ENCODE results near the gene TSHZ2. TPM values are rescaled to one million over a fixed set of nuclear protein-coding genes. Genes with fewer than 3 reads are reported as not detected.

Gene TSHZ2
- total and polyA plus RNA-seq, 9 of the 15 experiments (the other 6 are each of a cell fraction or from before 2014, with no cell fraction given): 0.03 to 0.20 (median 0.05) TPM; not detected in 4

DNA sequence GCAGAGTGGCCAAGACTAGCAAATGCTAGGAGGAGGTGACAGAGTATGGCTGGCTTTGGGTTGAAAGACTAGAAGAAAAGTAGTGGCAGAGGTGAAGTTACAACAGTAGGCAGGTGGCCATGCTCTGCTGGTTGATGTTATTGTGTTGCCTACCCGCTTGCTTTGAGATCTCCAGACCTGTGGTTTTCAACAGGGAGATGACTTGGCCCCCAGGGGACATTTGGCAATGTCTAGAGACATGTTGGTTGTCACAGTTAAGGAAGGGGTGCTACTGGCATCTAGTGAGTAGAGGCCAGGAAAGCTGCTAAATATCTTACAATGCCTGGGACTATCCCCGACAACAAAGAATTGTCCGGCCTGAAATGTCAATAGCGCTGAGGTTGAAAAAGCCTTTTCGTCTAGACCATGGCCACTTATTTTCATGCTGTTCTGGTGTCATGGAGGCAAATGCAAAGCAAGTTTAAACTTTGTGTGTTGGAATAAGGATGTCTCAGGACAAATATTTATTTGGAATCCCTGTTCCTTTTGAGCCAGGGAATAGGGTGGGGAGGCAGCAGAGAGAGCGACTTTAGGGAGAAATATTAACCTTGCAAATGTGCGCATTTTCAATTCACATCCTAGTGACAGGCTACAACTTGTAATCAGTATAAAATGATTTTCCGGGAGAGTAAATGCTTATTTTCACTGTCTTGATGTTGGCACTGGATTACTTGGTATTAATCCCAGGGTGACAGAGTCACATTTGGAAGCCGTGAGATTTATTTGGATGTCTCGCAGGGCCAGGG is 417.6 kb downstream of the TSHZ2 start:
- H3K9ac ChIP-seq (ENCODE audit: insufficient read depth in 1 of 2, low read depth in 2 of 2, low read length in 2 of 2): no peak overlapping the region
- no peak overlapping the region for H3K4me3 ChIP-seq
- 5% methylated on average over 10 of the region's 10 CpGs for WGBS (ENCODE audit: insufficient coverage, low coverage, missing lambda C conversion rate)
- no peaks in the 10 kb centered on the region for H3K9me3 ChIP-seq (replicated peaks; ENCODE audit: control insufficient read depth, insufficient read depth, low read depth, low read length)
- H3K4me2 ChIP-seq (ENCODE audit: insufficient read depth, low read length): no peak overlapping the region
- H3K27ac ChIP-seq (ENCODE audit: extremely low read depth, low read depth, low read length): no peak overlapping the region
- H3K9me1 ChIP-seq (ENCODE audit: control insufficient read depth, insufficient read depth, low read length): no peaks in the 10 kb centered on the region
- no peaks in the 10 kb centered on the region; a peak in 1 of 5 replicates for H3K4me1 ChIP-seq (replicated peaks in 1 of 2; ENCODE audit: control insufficient read depth in 2 of 2, insufficient read depth in 2 of 2, low read length in 2 of 2)
- H3K27me3 ChIP-seq (ENCODE audit: control insufficient read depth in 2 of 2, insufficient read depth in 2 of 2, low read length in 2 of 2): peaks cover 12 to 24% of the 10 kb centered on the region in 2 experiments; a peak in 4 of 5 replicates
- DNase-seq (ENCODE audit: extremely low read depth in 1 of 4, low spot score in 3 of 4) (no peak), ATAC-seq (no peak), FAIRE-seq (no peak)
- H4K20me1 ChIP-seq (replicated peaks; ENCODE audit: control insufficient read depth, insufficient read depth, low read length): no peaks in the 10 kb centered on the region
- no peaks in the 10 kb centered on the region for H3K36me3 ChIP-seq (ENCODE audit: control insufficient read depth, insufficient read depth, low read length)
- H2AFZ ChIP-seq (ENCODE audit: low read depth, low read length): no peak overlapping the region
- no peaks in the 10 kb centered on the region for H3K79me2 ChIP-seq (ENCODE audit: control insufficient read depth, insufficient read depth, low read length)
- in situ Hi-C loops (cut with MboI): no loop called here
- BruUV-seq (replicated peaks): no TSS peak
- POLR2A ChIA-PET: no interaction called here
- CTCF ChIA-PET (ENCODE audit: low intra/inter-chr PET ratio): no interaction called here
- intact Hi-C loops (cut with micrococcal nuclease): no loop called here
- TF ChIP-seq ETS1 (conservative IDR thresholded peaks at IDR 0.05; ENCODE audit: control insufficient read depth, low read depth, low read length): no peak
- TF ChIP-seq SAFB (IDR thresholded peaks at IDR 0.05; ENCODE audit: borderline replicate concordance, low read depth, low read length): no peak
- TF ChIP-seq ZNF224 (CRISPR knock-in tag; IDR thresholded peaks at IDR 0.05): no peak
- TF ChIP-seq FOSL1 (tag; conservative IDR thresholded peaks at IDR 0.05): no peak
- TF ChIP-seq SRSF9 (IDR thresholded peaks at IDR 0.05; ENCODE audit: borderline replicate concordance, low read depth, low read length): no peak
- no peak for TF ChIP-seq MCM5 (IDR thresholded peaks at IDR 0.05; ENCODE audit: low read depth)
